GM12864 (cell line): ENCODE measurements around the gene TAF8.

ENCODE experiments used
- DNase-seq: peaks from one replicate; pipeline ENCODE4 v3.0.0-alpha.2; 2011; ENCODE audit warnings: low read depth
- H3K4me3 ChIP-seq: 2 replicates; pipeline ENCODE4 v1.5.1; 2011; ENCODE audit warnings: mild to moderate bottlenecking, low read depth, low read length, control low read depth
- CTCF ChIP-seq: IDR thresholded peaks from 2 replicates; pipeline ENCODE4 v1.5.1; 2011; ENCODE audit warnings: low read depth, mild to moderate bottlenecking, moderate library complexity, low read length, control low read depth, inconsistent platforms; ENCODE audit errors: missing control alignments

Gene TAF8

GRCh38 chr6:42047790-42048405 is 2.4 kb upstream of the TAF8 start:
- TF ChIP-seq CTCF: no peak
- H3K4me3 ChIP-seq: peak overlapping the region; percentile 67
- no peak for DNase-seq

DNA sequence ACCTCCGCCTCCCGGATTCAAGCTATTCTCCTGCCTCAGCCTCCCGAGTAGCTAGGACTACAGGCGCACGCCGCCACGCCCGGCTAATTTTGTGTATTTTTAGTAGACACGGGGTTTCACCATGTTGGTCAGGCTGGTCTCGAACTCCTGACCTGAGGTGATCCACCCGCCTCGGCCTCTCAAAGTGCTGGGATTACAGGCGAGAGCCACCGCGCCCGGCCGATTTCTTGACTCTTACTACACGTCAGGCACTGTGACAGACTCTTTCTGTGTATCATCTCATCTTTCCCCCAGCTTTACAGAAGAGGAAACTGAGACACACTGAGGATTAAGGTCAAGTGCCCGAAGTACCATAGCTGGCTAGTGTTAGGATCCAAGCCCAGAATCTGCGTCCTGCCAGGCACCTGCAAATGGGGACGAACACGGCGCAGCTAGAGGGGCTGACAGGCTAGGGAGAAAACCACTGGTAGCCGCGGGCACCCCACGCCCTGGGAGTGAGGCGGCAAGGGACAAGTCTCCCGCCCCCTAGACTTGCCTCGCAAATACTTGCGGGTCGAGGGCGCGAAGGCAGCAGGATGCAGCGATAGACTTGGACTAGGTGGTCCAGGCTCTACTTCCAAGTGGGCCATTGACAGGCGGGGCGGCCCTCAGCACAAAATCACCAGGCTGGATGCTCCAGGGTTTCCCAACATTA is 1.1 kb upstream of the TAF8 start:
- DNase-seq: no peak
- TF ChIP-seq CTCF: no peak
- H3K4me3 ChIP-seq: peak overlapping the region; percentile 67

DNA sequence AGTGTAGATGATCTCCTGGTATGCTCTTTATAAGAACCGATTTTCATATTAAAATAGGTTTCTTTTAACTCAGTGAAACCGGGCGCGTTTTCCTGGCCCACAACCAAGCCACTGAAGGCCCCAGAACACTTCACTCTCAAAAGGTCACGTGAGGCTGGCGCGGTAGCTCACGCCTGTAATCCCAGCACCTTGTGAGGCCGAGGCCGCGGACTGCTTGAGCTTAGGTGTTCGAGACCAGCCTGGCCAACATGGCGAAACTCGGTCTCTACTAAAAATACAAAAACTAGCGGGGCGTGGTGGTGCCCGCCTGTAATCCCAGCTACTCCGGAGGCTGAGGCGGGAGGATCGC is 402 bp upstream of the TAF8 start:
- DNase-seq: no peak
- TF ChIP-seq CTCF: no peak
- H3K4me3 ChIP-seq: peak overlapping the region; percentile 89

- H3K4me3 ChIP-seq: peak overlapping the region; percentile 89
- no peak for DNase-seq
- TF ChIP-seq CTCF: no peak
Observed at GRCh38 chr6:42051268-42051653, 937 bp downstream of the TAF8 start.

DNA sequence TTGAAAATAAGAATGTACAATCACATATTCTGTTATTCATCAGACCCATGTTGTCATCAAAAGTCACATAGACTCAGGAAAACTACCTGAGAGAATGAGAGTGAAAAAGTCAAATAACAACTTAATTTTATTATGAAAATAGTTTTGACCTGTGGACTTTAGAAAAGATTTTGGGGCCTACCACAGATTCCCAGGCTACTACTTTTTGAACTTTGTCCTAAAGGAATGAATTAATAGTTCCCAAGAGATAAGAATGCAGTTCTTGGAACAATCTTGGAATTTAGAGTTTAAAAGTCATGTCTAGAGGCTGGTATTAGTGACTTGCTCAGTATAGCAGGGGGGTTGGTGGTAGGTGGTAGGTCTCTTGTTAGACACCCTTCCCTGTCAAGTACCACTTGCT is 3.3 kb downstream of the TAF8 start:
- no peak overlapping the region for H3K4me3 ChIP-seq
- DNase-seq: no peak
- no peak for TF ChIP-seq CTCF

- no peak for TF ChIP-seq CTCF
- DNase-seq: no peak
- no peak overlapping the region for H3K4me3 ChIP-seq
Observed at GRCh38 chr6:42059743-42060142, 9.4 kb downstream of the TAF8 start.

- no peak overlapping the region for H3K4me3 ChIP-seq
- no peak for TF ChIP-seq CTCF
- no peak for DNase-seq
Observed at GRCh38 chr6:42066156-42066675, 15.9 kb downstream of the TAF8 start.
